ENCODE results near the gene PCNX2. TPM values are rescaled to one million over a fixed set of nuclear protein-coding genes. Genes with fewer than 3 reads are reported as not detected.

Gene PCNX2
- total and polyA plus RNA-seq, 2 experiments from 2014 or later: 42.9 to 88.3 TPM

DNA sequence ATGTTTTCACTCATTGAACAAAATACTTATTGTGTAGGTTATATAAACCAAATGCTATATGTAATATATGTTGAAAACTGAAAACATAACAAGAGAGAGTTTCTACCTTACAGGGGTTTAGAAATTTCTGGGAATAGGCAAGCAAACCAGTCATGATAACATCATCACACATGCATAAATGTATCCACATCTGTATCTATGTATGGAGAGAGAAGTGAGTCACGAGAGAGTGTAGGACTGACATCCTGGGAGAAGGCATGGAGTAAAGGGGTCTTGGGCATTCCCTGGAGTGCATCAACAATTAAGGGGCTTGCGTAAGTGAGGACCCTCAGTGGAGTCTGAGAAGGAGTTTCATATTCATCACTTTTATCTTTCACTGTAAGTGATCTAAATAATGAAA, 65.5 kb downstream of the PCNX2 start (continued):
- TF ChIP-seq, protein P1, sequence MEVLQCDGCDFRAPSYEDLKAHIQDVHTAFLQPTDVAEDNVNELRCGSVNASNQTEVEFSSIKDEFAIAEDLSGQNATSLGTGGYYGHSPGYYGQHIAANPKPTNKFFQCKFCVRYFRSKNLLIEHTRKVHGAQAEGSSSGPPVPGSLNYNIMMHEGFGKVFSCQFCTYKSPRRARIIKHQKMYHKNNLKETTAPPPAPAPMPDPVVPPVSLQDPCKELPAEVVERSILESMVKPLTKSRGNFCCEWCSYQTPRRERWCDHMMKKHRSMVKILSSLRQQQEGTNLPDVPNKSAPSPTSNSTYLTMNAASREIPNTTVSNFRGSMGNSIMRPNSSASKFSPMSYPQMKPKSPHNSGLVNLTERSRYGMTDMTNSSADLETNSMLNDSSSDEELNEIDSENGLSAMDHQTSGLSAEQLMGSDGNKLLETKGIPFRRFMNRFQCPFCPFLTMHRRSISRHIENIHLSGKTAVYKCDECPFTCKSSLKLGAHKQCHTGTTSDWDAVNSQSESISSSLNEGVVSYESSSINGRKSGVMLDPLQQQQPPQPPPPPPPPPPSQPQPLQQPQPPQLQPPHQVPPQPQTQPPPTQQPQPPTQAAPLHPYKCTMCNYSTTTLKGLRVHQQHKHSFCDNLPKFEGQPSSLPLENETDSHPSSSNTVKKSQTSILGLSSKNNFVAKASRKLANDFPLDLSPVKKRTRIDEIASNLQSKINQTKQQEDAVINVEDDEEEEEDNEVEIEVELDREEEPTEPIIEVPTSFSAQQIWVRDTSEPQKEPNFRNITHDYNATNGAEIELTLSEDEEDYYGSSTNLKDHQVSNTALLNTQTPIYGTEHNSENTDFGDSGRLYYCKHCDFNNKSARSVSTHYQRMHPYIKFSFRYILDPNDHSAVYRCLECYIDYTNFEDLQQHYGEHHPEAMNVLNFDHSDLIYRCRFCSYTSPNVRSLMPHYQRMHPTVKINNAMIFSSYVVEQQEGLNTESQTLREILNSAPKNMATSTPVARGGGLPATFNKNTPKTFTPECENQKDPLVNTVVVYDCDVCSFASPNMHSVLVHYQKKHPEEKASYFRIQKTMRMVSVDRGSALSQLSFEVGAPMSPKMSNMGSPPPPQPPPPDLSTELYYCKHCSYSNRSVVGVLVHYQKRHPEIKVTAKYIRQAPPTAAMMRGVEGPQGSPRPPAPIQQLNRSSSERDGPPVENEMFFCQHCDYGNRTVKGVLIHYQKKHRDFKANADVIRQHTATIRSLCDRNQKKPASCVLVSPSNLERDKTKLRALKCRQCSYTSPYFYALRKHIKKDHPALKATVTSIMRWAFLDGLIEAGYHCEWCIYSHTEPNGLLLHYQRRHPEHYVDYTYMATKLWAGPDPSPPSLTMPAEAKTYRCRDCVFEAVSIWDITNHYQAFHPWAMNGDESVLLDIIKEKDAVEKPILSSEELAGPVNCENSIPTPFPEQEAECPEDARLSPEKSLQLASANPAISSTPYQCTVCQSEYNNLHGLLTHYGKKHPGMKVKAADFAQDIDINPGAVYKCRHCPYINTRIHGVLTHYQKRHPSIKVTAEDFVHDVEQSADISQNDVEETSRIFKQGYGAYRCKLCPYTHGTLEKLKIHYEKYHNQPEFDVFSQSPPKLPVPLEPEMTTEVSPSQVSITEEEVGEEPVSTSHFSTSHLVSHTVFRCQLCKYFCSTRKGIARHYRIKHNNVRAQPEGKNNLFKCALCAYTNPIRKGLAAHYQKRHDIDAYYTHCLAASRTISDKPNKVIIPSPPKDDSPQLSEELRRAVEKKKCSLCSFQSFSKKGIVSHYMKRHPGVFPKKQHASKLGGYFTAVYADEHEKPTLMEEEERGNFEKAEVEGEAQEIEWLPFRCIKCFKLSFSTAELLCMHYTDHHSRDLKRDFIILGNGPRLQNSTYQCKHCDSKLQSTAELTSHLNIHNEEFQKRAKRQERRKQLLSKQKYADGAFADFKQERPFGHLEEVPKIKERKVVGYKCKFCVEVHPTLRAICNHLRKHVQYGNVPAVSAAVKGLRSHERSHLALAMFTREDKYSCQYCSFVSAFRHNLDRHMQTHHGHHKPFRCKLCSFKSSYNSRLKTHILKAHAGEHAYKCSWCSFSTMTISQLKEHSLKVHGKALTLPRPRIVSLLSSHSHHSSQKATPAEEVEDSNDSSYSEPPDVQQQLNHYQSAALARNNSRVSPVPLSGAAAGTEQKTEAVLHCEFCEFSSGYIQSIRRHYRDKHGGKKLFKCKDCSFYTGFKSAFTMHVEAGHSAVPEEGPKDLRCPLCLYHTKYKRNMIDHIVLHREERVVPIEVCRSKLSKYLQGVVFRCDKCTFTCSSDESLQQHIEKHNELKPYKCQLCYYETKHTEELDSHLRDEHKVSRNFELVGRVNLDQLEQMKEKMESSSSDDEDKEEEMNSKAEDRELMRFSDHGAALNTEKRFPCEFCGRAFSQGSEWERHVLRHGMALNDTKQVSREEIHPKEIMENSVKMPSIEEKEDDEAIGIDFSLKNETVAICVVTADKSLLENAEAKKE (CRISPR knock-in tag; IDR thresholded peaks at IDR 0.05): no peak
- TF ChIP-seq EZH2phosphoT487 (IDR thresholded peaks at IDR 0.05; ENCODE audit: unreplicated experiment): no peak
- TF ChIP-seq, protein P2, sequence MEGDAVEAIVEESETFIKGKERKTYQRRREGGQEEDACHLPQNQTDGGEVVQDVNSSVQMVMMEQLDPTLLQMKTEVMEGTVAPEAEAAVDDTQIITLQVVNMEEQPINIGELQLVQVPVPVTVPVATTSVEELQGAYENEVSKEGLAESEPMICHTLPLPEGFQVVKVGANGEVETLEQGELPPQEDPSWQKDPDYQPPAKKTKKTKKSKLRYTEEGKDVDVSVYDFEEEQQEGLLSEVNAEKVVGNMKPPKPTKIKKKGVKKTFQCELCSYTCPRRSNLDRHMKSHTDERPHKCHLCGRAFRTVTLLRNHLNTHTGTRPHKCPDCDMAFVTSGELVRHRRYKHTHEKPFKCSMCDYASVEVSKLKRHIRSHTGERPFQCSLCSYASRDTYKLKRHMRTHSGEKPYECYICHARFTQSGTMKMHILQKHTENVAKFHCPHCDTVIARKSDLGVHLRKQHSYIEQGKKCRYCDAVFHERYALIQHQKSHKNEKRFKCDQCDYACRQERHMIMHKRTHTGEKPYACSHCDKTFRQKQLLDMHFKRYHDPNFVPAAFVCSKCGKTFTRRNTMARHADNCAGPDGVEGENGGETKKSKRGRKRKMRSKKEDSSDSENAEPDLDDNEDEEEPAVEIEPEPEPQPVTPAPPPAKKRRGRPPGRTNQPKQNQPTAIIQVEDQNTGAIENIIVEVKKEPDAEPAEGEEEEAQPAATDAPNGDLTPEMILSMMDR (conservative IDR thresholded peaks at IDR 0.05; ENCODE audit: low read depth in 2 of 2): no peak

DNA sequence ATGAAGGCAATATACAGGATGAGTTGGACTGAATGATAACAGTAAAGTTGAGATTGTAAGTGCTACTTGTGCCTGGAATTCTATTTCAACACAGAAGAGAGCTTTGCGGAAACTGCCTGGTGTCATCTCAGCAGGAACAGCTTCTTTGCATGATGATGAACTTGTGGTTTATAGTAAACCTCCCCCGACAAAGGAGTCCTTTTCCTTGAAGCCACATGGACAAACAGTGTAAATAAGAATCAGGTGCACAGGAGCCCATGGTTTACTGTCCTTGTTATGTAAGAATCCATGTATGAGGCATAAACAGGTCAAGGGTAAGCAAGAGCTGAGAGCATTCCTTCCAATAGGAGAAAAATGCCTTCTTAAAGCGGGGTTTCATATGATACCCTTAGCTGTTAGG, 66.2 kb downstream of the PCNX2 start:
- no peaks in the 10 kb centered on the region for H3F3A ChIP-seq (replicated peaks; ENCODE audit: low read depth)
- TF ChIP-seq, protein P3, sequence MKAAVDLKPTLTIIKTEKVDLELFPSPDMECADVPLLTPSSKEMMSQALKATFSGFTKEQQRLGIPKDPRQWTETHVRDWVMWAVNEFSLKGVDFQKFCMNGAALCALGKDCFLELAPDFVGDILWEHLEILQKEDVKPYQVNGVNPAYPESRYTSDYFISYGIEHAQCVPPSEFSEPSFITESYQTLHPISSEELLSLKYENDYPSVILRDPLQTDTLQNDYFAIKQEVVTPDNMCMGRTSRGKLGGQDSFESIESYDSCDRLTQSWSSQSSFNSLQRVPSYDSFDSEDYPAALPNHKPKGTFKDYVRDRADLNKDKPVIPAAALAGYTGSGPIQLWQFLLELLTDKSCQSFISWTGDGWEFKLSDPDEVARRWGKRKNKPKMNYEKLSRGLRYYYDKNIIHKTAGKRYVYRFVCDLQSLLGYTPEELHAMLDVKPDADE (IDR thresholded peaks at IDR 0.05): no peak
- TF ChIP-seq EZH2phosphoT487 (IDR thresholded peaks at IDR 0.05; ENCODE audit: unreplicated experiment) (no peak), NANOG (IDR thresholded peaks at IDR 0.05; ENCODE audit: borderline replicate concordance) (no peak), CREB1 (CRISPR knock-in tag; IDR thresholded peaks at IDR 0.05; ENCODE audit: low read depth) (no peak), POLR2AphosphoS5 (IDR thresholded peaks at IDR 0.05; ENCODE audit: low read depth) (no peak), ZNF114 (CRISPR knock-in tag; IDR thresholded peaks at IDR 0.05) (no peak)
- H3K36me3 ChIP-seq (ENCODE audit: insufficient read depth): peaks cover 11% of the 10 kb centered on the region
- H3K9me2 ChIP-seq (ENCODE audit: insufficient read depth): no peaks in the 10 kb centered on the region
- H3K4me3 ChIP-seq: no peak overlapping the region
- no peaks in the 10 kb centered on the region; the same call in none of the 2 replicates for H4K20me1 ChIP-seq (replicated peaks; ENCODE audit: insufficient read depth)
- no peak overlapping the region for H3K27ac ChIP-seq (ENCODE audit: low read depth)
- H3K27me3 ChIP-seq (ENCODE audit: insufficient read depth): no peaks in the 10 kb centered on the region
- no peak for DNase-seq (ENCODE audit: low spot score)
- no peaks in the 10 kb centered on the region for H3K4me1 ChIP-seq (ENCODE audit: insufficient read depth)
- H3K27me3 Mint-ChIP-seq (ENCODE audit: insufficient read depth, low read depth, poor library complexity): peaks cover 2% of the 10 kb centered on the region
- no peak overlapping the region for H3K4me2 ChIP-seq
- peaks cover 51% of the 10 kb centered on the region for H3K36me3 Mint-ChIP-seq (ENCODE audit: low read depth)
- H3K27ac Mint-ChIP-seq: no peak overlapping the region; the same call in 1 of the 2 replicates
- H3K4me1 Mint-ChIP-seq: peaks cover 27% of the 10 kb centered on the region
- no peak overlapping the region for H3K4me3 Mint-ChIP-seq
- no peaks in the 10 kb centered on the region for H3K9me3 Mint-ChIP-seq
- H3K79me2 ChIP-seq (replicated peaks; ENCODE audit: insufficient read depth): no peaks in the 10 kb centered on the region
- no peak for ATAC-seq
- H2AFZ ChIP-seq: no peak overlapping the region
